Astrocyte (in vitro differentiated cells and primary cell): ENCODE measurements around the gene EGFR. TPM values are rescaled to one million over a fixed set of nuclear protein-coding genes. Genes with fewer than 3 reads are reported as not detected.

Source experiments
- DNase-seq: peaks from one replicate; pipeline ENCODE4 v3.0.0-alpha.2; 2010; ENCODE audit warnings: low read depth
- FAIRE-seq: peaks from 2 replicates; lab custom pipeline; 2011; peaks lifted over from hg19 to GRCh38; lab: Jason Lieb, UNC
- H2AFZ ChIP-seq: 2 replicates; pipeline ENCODE4 v1.6.0; 2012; ENCODE audit warnings: low read depth, low read length, inconsistent platforms
- H3K27ac ChIP-seq: 2 replicates; pipeline ENCODE4 v1.5.1; 2011; ENCODE audit warnings: low read depth, low read length, inconsistent platforms
- H3K27me3 ChIP-seq: 2 replicates; pipeline ENCODE4 v1.6.0; 2011; ENCODE audit warnings: low read length, inconsistent platforms; ENCODE audit not compliant: insufficient read depth
- H3K36me3 ChIP-seq: 2 replicates; pipeline ENCODE4 v1.5.1; 2011; ENCODE audit warnings: low read length, inconsistent platforms; ENCODE audit not compliant: insufficient read depth
- H3K4me1 ChIP-seq: 2 replicates; pipeline ENCODE4 v1.5.1; 2011; ENCODE audit warnings: low read length, inconsistent platforms; ENCODE audit not compliant: insufficient read depth
- H3K4me2 ChIP-seq: 2 replicates; pipeline ENCODE4 v1.6.0; 2012; ENCODE audit warnings: low read length, inconsistent platforms
- H3K4me3 ChIP-seq: 2 replicates; pipeline ENCODE4 v1.5.1; 2011; ENCODE audit warnings: low read depth, mild to moderate bottlenecking, low read length, inconsistent platforms; ENCODE audit not compliant: insufficient read depth
- H3K79me2 ChIP-seq: 2 replicates; pipeline ENCODE4 v1.6.0; 2012; ENCODE audit warnings: mild to moderate bottlenecking, low read length, inconsistent platforms; ENCODE audit not compliant: insufficient read depth
- H3K9ac ChIP-seq: 2 replicates; pipeline ENCODE4 v1.6.0; 2012; ENCODE audit warnings: mild to moderate bottlenecking, low read length, inconsistent platforms
- H3K9me3 ChIP-seq: 2 replicates; pipeline ENCODE4 v1.5.1; 2012; ENCODE audit warnings: low read depth, mild to moderate bottlenecking, low read length, inconsistent platforms; ENCODE audit not compliant: insufficient read depth
- H4K20me1 ChIP-seq: 2 replicates; pipeline ENCODE4 v1.6.0; 2012; ENCODE audit warnings: low read length, inconsistent platforms; ENCODE audit not compliant: insufficient read depth
- H3K27ac Mint-ChIP-seq: one replicate; pipeline ENCODE4 v1.8.0; 2021; ENCODE audit warnings: mild to moderate bottlenecking, mixed read lengths; ENCODE audit not compliant: unreplicated experiment
- H3K27me3 Mint-ChIP-seq: one replicate; pipeline ENCODE4 v1.8.0; 2021; ENCODE audit warnings: low read depth, mixed read lengths; ENCODE audit not compliant: unreplicated experiment
- H3K36me3 Mint-ChIP-seq: one replicate; pipeline ENCODE4 v1.8.0; 2021; ENCODE audit warnings: low read depth, mixed read lengths; ENCODE audit not compliant: unreplicated experiment
- H3K4me1 Mint-ChIP-seq: one replicate; pipeline ENCODE4 v1.8.0; 2021; ENCODE audit warnings: low read depth, mixed read lengths; ENCODE audit not compliant: unreplicated experiment
- H3K4me3 Mint-ChIP-seq: one replicate; pipeline ENCODE4 v1.8.0; 2021; ENCODE audit warnings: mild to moderate bottlenecking, moderate library complexity, mixed read lengths; ENCODE audit not compliant: unreplicated experiment
- H3K9me3 Mint-ChIP-seq: one replicate; pipeline ENCODE4 v1.8.0; 2021; ENCODE audit warnings: mild to moderate bottlenecking, mixed read lengths; ENCODE audit not compliant: unreplicated experiment
- CTCF ChIP-seq: IDR thresholded peaks from 2 replicates; pipeline ENCODE4 v1.5.1; 2011; ENCODE audit warnings: low read depth, mild to moderate bottlenecking, inconsistent platforms, low read length, moderate library complexity; ENCODE audit not compliant: insufficient read depth
- EZH2 ChIP-seq: IDR thresholded peaks from 2 replicates; pipeline ENCODE4 v1.6.1; 2012; ENCODE audit warnings: mild to moderate bottlenecking, low read length, inconsistent platforms; ENCODE audit not compliant: insufficient read depth
- total RNA-seq: library from RNA; stranded (reverse); gene quantifications from 2 replicates; pipeline ENCODE4 v1.2.1, GENCODE V29; 2021

The EGFR gene
- total RNA-seq, 1 donor from 2014 or later: 27.3 TPM

GRCh38 chr7:55254596-55255495, 236.0 kb downstream of the EGFR start:
- FAIRE-seq: no peak
- peak overlapping the region; percentile 66 for H3K27ac Mint-ChIP-seq
- no peaks in the 10 kb centered on the region for H3K27me3 ChIP-seq
- H3K4me3 Mint-ChIP-seq: peak overlapping the region; percentile 89
- peaks cover 2% of the 10 kb centered on the region for H3K9me3 Mint-ChIP-seq
- H3K79me2 ChIP-seq: no peaks in the 10 kb centered on the region
- peak overlapping the region; percentile 71 for H3K27ac ChIP-seq
- DNase-seq: peak; percentile 42
- peak overlapping the region; percentile 86 for H3K9ac ChIP-seq
- H4K20me1 ChIP-seq: no peaks in the 10 kb centered on the region
- H3K4me1 ChIP-seq: peaks cover 13% of the 10 kb centered on the region
- H3K36me3 ChIP-seq: no peaks in the 10 kb centered on the region
- H2AFZ ChIP-seq: peak overlapping the region; percentile 98
- H3K4me2 ChIP-seq: peak overlapping the region; percentile 100
- TF ChIP-seq CTCF (peak; percentile 39), EZH2 (no peak)
- peaks cover 49% of the 10 kb centered on the region for H3K27me3 Mint-ChIP-seq
- H3K4me1 Mint-ChIP-seq: no peaks in the 10 kb centered on the region
- H3K9me3 ChIP-seq: no peaks in the 10 kb centered on the region
- H3K4me3 ChIP-seq: peak overlapping the region; percentile 70
- no peaks in the 10 kb centered on the region for H3K36me3 Mint-ChIP-seq

GRCh38 chr7:55255496-55256445, 237.0 kb downstream of the EGFR start:
- Histone ChIP-seq H3K9me3 (no peaks in the 10 kb centered on the region), H3K9ac (peak overlapping the region; percentile 86), H3K4me3 (peak overlapping the region; percentile 70), H3K36me3 (no peaks in the 10 kb centered on the region), H3K27ac (peak overlapping the region; percentile 71), H2AFZ (peak overlapping the region; percentile 98), H3K4me2 (peak overlapping the region; percentile 100), H4K20me1 (no peaks in the 10 kb centered on the region), H3K4me1 (peaks cover 13% of the 10 kb centered on the region), H3K27me3 (no peaks in the 10 kb centered on the region), H3K79me2 (no peaks in the 10 kb centered on the region)
- DNase-seq (peak; percentile 50), FAIRE-seq (no peak)
- Mint-ChIP-seq H3K27me3 (peaks cover 45% of the 10 kb centered on the region), H3K9me3 (no peaks in the 10 kb centered on the region), H3K27ac (peak overlapping the region; percentile 66), H3K36me3 (no peaks in the 10 kb centered on the region), H3K4me1 (no peaks in the 10 kb centered on the region), H3K4me3 (peak overlapping the region; percentile 89)
- TF ChIP-seq EZH2 (no peak), CTCF (peak; percentile 70)
